HG02798 (cell line): ENCODE data around the gene CD81.

Experiments used
- ATAC-seq: cut with Tn5 transposase; IDR thresholded peaks from one replicate; pipeline ENCODE4 v1.9.1; 2021; ENCODE audit warnings: mild to moderate bottlenecking; ENCODE audit not compliant: unreplicated experiment, poor library complexity

Gene CD81

DNA sequence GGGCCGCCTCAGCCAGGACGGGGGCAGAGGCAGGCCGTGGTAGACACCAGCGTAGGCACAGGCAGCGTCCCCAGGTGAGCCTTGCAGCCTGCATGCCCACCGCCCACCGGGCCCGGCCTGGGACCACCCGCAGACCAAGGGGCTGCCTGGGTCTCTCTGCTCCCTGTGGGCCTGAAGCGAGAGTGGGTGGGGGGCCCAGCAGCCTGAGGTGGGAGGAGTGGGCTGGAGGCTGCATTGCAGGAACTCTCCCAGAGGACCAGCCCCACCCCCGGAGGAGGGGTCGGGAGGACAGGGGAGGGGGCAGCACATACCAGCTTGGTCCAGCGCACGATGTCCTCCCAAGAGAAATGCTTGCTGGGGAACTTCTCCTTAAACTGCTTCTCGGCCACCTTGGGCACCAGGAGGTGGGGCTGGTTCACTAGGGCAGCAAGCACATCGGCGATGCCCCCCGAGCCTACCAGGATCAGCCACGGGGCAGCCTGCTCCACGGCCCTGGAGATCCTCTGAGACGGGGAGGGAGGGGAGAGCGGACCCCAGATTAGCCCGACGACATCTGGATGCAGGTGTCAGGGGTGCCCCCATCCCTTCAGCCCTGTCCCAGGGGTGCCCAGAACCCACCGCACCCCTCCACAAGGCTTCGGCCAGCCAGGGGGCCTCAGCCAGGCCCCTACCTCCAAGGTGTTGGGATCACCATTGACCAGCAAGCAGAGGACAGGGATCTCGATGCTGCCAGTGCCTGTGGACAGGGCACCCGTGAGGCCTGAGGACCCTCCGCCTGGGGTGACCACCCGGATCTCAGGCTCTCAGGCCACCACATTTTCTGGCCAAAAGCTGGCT, 41.0 kb downstream of the CD81 start:
- no peak for ATAC-seq

DNA sequence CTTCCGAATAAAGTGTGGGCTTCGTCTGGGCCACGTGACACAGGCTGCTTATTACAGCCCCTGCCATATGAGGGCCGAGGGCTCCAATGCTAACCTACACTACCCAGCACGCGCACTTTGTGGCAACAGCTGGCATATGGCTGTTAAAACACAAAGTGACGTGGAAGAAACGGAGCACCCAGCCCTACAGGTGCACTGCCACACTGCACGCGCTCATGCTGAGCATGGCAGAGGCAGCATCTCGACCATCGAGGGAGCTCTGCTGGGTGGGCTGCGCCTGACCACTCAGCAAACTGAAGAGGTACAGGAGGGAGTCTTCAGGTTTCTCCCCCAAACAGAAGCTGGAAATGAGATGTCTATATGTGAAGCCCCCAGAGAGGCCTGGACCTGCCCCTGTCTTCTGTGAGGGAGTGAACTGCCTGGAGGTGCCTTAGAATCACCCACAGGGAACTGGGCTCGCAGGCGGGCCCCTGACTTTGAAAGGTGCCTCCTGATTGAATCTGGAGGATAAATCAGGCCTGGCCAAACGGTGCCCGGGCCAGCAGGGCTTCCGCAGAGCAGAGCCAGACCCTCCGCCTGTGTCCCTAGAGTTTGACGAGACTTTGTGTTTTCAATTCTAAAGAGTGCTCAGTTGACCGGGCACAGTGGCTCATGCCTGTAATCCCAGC, 41.7 kb downstream of the CD81 start:
- no peak for ATAC-seq

DNA sequence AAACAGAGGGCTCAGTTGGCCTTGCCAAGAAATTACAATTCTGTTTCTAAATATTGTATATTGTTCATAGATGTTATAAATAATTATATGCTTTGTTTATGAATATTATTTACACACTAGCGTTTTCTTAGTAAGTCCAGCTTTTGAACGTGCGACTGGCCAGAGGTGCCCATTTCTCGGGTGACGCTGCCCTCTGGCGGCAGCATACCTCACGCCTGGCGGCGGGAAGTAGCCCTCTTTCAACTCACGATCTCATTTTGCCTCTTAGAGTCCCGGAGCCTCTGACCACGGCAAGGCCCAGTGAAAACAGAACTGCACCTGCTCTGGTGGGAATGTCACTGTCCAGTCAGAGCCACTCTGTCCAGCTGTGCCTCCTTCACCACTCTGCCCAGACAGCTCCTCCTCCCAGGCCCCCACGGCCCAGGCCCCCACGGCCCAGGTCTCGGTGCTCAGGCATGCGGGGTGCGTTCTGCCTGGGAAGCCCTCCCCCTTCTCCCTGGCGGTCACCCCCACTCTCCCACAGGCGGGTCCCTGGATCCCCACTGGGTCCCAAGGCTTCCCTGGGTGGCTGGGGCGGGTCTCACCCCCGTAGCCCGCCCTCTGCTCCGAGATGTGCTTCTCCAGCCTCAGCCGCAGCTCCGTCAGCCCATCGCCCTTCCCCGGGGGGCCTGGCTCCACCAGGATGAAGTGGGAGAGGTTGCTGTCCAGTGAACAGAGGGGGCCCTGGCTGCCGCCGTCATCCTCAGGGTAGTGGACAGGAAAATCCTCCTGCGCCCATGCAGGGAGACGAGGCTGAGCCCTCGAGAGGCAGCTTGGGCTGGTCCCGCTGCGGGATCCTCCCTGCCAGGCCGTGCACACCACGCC, 42.8 kb downstream of the CD81 start:
- ATAC-seq, result no peak

DNA sequence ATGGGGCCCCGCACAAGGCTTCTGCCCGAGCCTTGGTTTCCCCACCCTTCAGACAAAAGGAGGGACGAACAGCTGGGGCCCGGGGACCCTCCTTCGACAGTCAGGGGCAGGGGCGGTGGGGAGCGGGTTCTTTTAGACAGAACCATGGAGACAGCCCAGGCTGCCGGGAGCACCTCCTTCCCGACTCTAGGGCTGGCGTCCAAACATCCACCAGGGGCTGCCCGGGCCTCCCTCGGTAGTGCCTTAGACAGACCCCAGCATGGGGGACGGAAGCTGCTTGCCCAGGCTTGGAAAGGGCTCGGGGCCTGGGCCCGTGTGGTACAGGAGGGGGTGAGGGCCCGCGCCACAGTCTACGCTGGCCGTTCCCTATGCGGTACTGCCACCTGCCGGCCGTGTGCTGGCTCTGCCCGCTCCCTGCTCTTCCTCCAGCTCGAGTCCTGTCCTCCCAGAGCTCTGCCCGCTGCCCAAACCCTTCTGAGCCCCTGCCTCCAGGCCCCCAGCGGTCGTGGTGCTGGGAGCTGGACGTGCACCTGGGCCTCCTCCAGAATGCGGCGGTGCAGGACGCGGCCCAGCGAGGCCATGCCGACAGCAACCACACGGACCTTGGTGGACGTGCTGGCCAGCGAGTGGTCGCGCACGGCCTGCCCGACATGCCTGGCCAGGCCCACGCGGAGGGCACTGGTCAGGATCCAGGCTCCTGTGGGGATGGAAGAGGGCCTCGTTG, 43.6 kb downstream of the CD81 start:
- ATAC-seq, result peak; percentile 69

DNA sequence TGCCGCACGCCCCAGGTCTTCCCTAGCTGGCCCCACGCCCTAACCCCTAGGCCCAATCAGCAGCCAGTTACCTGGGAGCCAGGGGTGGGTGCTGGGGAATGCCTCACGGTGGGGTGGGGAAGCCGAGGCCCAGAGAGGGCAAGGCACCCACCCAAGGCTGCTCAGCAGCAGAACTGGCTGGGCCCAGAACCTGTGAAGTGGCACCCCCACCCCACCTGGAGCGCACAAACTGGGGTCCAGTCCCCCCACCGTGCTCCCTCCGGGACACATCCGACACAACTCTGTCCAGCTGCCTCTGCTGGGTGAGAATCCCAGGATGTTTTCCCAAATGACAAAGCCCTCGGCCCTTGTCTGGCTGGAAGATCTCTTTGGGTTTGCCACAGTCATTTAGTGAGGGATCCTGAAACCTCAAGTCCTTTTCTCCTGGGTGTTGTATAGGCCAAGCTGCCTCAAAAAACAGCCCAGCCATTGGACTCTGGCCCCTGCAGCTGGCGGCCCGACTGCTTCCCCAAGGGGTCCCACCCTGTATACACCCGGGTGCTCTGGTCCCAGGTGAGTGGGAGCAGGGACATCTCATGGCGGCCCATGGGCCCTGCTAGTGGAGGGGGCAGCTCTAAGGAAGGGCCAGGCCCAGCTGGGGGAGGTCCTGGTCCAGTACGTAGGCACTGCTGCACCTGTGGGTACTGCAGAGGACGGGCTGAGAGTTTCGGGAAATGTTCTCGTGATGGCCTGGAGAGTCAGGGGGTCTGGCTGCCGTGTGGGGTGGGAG, 44.3 kb downstream of the CD81 start:
- ATAC-seq, result no peak

DNA sequence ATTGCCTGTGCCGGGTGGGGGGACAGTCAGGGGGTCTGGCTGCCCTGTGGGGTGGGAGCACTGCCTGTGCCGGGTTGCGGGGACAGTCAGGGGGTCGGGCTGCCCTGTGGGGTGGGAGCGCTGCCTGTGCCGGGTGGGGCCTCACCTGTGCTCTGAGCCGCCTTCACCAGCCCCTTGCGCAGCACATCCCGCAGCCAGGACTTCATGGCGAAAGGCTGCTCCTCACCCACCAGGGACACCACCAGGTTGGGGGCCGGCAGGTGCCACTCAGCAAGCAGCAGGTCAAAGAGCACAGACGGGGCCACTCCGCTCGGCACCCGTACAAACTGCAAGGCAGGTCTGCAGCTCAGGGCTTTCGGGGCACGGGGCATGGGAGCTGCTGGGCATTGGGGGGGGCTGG, 44.9 kb downstream of the CD81 start:
- ATAC-seq, result no peak

DNA sequence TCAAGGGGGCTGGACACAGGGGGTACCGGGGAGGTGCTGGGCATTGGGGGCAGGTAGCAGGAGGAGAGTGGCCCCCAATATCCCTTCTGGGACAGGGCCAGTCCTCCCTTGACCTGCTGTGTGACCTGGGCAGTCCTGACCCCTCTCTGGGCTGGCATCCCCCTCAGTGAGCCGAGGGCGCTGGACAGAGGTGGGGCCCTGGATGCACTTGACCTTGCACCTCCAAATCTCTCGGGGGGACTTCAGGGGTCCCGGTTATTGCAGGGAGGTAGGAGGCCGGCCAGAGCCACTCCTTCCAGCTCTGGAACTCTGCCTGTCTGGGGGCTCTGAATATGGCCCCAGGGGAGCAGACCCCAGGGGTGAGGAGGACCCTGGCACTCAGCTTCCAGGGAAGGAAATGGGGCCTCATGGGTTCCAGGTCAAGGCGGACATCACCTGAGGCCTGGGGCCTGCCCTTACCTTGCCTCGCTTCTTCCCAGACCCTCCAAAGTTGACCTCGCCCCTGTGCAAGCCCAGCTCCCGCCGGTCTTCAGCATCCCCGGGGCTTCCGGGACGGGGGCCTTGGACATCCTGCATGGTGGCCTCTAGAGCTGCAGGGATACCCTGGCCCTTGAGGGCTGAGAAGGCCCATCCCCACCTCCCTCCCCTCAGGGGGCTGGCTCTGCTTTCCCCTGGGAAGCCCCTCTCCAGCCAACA, 45.5 kb downstream of the CD81 start:
- no peak for ATAC-seq

DNA sequence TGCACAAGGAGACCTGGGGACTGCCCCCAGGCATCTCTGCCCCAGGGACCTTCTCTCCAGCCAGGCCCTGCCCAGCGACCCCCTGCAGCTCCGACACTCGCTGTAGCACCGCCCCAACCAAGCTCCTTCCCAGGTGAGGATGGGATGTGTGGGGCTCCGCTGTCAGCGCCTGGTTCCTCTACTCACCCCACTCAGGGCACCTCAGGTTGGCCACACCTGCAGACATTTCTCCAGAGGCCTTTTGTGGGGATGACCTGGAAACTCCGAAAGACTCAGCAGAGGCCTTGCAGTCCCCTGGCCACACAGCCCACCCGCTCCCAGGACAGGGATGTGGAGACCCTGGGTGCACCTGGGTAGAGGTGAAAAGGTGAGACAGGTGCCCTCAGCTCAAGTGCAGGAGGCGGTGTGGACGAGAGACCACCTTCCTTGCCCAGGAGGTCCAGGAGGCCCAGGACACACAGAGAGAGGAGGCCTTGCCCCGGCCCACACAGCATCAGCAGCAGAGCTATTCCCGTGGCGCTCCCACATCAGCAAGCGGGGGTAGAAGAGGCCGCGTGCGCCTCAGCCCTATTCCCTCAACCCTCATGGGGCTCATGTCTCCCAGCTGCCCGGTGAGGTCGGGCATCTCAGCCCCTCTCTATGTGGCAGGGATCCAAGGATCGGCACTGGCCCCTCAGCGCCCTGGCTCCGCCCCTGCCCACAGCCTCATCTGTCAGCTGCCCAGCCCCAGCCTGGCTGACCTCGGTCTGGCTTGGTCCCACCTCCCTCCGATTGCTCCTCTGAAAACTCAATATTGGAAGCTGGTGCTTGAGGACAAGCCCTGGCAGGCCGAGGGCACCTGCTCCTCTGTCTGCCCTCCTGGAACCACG, 46.3 kb downstream of the CD81 start:
- ATAC-seq, result no peak

DNA sequence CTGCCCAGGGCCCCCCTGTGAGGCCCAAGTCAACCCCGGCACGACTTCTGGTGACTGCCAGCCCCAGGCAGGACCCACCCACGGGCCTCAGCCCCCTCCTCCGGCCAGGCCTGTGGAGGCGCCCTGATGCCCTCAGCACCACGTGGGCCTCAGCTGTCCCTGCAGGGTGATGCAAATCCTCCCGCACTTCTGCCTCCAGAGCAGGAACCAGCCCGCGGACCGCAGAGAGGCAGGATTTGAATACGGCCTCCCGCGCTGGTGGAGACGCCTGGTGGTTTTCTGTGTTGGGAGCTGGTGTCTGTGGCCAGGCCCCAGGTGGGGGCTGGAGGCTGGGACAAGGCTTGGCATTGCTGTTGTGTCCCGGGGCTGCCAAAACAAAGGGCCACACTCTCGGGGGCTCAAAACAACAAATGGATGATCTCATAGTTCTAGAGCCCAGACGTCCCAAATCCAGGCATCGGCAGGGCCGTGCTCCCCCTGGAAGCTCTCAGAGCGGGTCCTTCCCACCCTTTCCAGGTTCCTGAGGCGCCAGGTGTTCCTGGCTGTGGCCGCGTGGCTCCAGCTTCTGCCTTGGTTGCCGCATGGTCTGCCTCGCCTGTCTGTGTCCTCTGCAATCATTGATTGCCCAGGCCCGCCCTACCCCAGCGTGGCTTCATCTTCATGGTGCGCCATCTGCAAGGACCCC, 47.8 kb downstream of the CD81 start:
- ATAC-seq, result no peak

DNA sequence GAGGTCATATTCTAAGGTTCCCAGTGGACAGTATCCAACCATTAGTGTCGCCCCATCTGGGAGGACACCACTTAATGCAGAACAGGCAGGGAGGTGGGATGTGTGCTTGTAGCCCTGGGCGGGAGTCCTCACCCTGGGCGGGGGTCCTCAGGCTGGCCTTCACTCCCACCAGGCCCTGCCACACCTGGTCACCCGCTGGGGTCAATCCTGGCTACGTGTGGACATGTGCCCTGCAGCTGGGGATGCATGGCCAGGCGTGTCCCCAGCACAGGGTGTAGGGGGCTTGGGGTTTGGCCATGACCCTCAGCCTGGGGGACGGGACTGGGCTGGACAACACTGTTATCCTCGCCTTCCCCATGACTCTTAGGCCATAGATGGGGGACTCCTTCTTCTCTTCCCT, 48.4 kb downstream of the CD81 start:
- ATAC-seq, result no peak

DNA sequence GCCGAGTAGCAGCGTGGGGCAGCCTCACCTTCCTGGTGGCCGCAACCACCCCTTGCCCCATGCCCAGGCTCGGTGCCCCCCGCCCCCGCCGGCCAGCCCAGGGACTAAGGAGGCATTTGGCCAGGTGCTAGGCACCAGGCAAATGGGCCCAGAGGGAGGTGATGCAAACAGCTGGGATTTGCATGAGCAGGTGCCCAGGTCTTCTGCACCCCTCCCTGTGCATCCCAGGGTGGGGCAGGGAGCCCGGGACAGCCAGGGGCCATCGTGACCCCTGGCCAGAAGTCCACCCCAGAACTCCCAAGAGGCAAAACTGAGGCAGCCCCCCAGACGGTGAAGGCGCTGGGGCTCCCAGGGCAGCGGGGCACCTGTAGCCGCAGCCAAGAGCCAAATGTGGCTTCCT, 49.1 kb downstream of the CD81 start:
- no peak for ATAC-seq

DNA sequence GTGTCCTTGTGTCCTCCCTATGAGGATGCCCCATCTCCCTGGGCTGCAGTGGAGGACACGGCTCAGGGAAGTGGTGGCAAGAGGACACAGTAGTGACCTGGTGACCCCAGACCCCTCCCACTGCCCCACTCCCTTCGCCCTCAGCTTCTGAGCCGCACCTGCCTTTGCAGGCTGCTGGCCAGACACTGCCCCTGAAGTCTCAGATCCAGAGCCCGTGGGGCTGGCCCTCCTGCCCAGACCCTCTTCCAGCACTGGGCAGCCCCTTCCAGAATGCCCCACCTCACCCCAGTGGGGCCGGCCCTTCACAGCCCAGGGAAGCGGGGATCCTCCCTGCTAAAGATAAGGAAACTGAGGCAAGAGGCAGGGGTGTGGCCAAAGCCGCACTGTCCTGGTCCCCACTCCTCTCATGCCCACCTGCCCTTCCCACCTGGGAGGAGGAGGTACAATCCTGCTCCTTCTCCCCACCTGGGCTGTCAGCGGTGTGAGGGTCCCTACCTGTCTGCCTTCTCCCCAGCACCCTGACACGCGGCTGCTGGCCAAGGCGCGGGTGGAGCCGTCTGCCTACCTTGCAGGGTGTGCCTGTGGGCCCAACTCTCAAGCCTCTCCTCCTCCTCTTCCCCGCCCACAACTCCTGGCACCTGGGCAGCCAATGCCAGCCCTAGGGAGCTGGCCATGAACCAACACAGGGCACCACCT, 49.9 kb downstream of the CD81 start:
- ATAC-seq, result no peak

DNA sequence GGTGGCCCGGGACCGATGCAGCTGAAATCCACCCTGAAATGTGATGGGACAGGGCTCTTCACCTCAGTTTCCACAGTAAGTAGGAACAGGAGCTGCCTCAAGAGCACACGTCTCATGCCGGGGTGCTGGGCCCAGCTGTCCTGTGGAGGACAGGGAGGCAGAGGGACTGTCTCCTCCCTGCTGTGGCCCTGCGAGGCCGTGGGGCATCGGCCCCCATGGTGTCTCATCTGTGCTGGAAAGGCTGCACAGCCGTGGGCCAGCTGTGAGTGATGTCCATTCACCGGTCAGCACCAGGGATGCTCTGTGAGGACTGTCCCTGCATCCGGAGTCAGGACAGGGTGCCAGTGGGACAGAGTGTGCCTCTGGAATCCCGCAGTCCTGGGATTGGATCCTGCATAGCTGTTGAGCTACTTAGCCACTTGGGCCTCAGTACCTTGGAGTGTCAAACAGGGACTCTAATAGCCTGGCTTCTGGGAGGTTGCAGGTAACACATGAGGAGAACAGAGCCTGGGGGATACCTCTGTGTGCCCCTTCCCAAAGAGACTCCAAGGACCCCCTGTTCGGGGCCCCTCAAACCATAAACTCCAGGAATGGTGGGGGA, 50.7 kb downstream of the CD81 start:
- no peak for ATAC-seq

DNA sequence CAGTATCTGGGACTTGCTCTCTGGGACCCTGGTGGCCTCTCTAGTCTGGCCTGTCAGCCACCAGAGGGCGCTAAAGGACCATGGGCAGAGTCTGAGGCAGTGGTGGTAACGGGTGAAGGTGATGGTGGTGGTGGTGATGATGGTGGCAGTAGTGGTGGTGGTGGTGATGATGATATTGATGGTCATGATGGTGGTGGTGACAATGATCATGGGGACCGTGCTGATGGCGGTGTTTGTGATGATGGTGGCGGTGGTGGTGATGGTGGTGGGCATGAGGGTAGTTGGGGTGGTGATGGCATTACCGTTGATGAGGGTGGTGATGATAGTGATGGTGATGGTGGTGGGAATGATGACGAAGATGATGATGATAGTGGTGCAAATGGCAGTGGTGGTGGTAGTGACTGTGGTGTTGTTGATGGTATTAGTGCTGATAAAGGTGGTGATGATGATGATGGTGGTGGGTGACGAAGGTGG, 51.2 kb downstream of the CD81 start:
- no peak for ATAC-seq

DNA sequence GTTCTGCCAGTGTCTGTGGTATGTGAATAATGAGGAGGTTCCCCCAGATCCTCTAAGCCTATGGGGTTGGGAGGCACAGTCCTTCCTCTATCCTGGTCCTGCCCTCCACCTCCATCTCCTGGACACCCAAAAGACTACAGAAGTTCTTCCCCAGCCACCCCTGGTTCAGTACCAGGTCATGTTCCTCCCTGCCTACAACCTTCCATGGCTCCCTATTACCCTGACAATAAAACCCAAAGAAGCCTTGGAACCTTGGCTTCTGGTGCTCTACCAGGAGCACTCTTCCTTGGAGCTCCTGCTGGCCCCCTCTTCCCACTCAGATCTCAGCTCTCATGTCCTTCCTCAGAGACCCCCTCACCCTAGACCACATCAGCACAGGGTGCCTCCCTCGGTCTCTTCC, 54.3 kb downstream of the CD81 start:
- ATAC-seq, result no peak

DNA sequence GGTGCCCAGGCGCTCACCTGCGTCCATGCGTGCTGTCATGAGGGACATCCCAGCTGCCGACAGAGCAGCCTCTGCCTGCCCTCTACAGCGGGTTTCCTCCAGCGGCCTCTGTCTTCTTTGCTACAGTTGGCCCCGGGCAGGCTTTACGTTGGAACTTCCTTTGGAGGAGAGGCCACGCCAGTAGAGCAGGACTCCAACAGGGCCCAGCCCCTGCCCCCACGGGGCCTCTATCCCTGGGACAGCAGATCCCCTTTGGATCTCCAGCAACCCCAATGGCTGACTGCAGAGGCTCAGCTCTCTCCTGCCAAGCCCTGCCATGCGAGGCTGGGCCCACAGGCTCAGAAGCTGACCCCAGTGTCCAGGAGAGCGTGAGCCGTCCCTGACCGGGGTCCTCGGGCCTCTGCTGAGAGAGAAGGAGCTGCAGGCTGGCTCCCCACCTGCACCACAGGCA, 55.1 kb downstream of the CD81 start:
- ATAC-seq, result no peak
